ENCODE data around the gene TOGARAM2.

- TF ChIP-seq POLR2A (IDR thresholded peaks at IDR 0.05) (no peak), CTCF (IDR thresholded peaks at IDR 0.05) (no peak), POLR2AphosphoS5 (IDR thresholded peaks at IDR 0.05) (no peak), EP300 (IDR thresholded peaks at IDR 0.05) (no peak)
Observed at GRCh38 chr2:29055601-29056000, 74.5 kb downstream of the TOGARAM2 start.

Data from gastroesophageal sphincter (tissue), 3 donors.